Endothelial cell of umbilical vein (primary cell): ENCODE data around the gene LRRC8C.

Experiments
- CTCF ChIP-seq, 2 donors: IDR thresholded peaks; 1 replicate in 1 of 2; 2 replicates in 1 of 2; pipeline ENCODE4 v1.5.1; 2011; ENCODE audit warnings: low read length in 2 of 2, mild to moderate bottlenecking in 2 of 2, moderate library complexity in 2 of 2, control low read depth in 1 of 2, inconsistent platforms in 1 of 2, low read depth in 1 of 2; ENCODE audit not compliant: insufficient read depth in 1 of 2; ENCODE audit errors: extremely low read depth in 1 of 2
- EZH2 ChIP-seq: IDR thresholded peaks from 2 replicates; pipeline ENCODE4 v1.6.1; 2012; ENCODE audit warnings: borderline replicate concordance, low read depth, mild to moderate bottlenecking, moderate library complexity, low read length, inconsistent platforms; ENCODE audit not compliant: severe bottlenecking
- FOS ChIP-seq: IDR thresholded peaks from 2 replicates; pipeline ENCODE4 v1.6.1; 2011; ENCODE audit warnings: mild to moderate bottlenecking, low read length, moderate library complexity, borderline replicate concordance; ENCODE audit not compliant: insufficient read depth
- GATA2 ChIP-seq: IDR thresholded peaks from 2 replicates; pipeline ENCODE4 v1.7.0; 2011; ENCODE audit warnings: low read depth, mild to moderate bottlenecking, moderate library complexity, mixed read lengths, low read length; ENCODE audit not compliant: insufficient read length, insufficient read depth
- JUN ChIP-seq: IDR thresholded peaks from 2 replicates; pipeline ENCODE4 v1.6.1; 2011; ENCODE audit warnings: borderline replicate concordance, low read depth; ENCODE audit not compliant: insufficient read length, insufficient read depth
- MAX ChIP-seq: IDR thresholded peaks from 2 replicates; pipeline ENCODE4 v1.6.1; 2011; ENCODE audit not compliant: insufficient read depth, insufficient read length
- POLR2A ChIP-seq: IDR thresholded peaks from 2 replicates; pipeline ENCODE4 v1.6.1; 2012; ENCODE audit warnings: low read depth, mild to moderate bottlenecking, control low read depth, low read length
- POLR2AphosphoS5 ChIP-seq: IDR thresholded peaks from 2 replicates; pipeline ENCODE4 v1.6.1; 2012; ENCODE audit warnings: low read depth, mild to moderate bottlenecking, control low read depth, low read length, moderate library complexity; ENCODE audit not compliant: insufficient read depth

- TF ChIP-seq GATA2 = no peak
- TF ChIP-seq CTCF (IDR thresholded peaks at IDR 0.05; ENCODE audit: extremely low read depth in 1 of 2, insufficient read depth in 1 of 2, low read depth in 1 of 2, low read length in 2 of 2) = no peak
- no peak for TF ChIP-seq EZH2
- no peak for TF ChIP-seq POLR2AphosphoS5
- no peak for TF ChIP-seq POLR2A
- no peak for TF ChIP-seq FOS
- no peak for TF ChIP-seq MAX
- TF ChIP-seq JUN = no peak
These were observed 94.8 kb downstream of the LRRC8C start for GRCh38 chr1:89727517-89728312.
